ENCODE measurements around the gene RGS1.

Gene RGS1

DNA sequence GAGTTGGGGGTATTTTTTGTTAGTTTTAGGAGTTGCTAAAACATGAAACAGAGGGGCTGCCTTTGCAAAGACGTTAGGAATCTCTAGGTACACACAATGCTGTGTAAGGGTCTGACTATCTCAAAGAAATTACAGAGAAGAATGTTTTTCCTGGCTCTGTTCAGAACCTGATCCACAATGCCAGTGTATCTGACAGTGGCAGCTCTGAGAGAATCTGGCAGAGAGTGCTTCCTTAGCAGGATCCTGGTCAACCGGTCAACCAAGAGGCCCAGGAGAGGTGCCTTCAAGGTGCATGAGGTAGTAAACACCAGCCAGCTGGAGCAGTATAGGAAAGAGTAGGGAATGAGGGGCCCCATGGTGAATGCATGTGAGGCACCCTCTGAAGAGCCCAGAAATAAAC lies 40.9 kb upstream of the RGS1 start (continued):
- no peak for TF ChIP-seq SP2 (tag by site-specific recombination; IDR thresholded peaks at IDR 0.05)

- TF ChIP-seq, protein P1, sequence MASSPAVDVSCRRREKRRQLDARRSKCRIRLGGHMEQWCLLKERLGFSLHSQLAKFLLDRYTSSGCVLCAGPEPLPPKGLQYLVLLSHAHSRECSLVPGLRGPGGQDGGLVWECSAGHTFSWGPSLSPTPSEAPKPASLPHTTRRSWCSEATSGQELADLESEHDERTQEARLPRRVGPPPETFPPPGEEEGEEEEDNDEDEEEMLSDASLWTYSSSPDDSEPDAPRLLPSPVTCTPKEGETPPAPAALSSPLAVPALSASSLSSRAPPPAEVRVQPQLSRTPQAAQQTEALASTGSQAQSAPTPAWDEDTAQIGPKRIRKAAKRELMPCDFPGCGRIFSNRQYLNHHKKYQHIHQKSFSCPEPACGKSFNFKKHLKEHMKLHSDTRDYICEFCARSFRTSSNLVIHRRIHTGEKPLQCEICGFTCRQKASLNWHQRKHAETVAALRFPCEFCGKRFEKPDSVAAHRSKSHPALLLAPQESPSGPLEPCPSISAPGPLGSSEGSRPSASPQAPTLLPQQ (tag by site-specific recombination; IDR thresholded peaks at IDR 0.05): no peak
- TF ChIP-seq PRDM4 (tag by site-specific recombination; IDR thresholded peaks at IDR 0.05) (no peak), ZNF704 (tag by site-specific recombination; IDR thresholded peaks at IDR 0.05) (no peak), TRIM28 (IDR thresholded peaks at IDR 0.05; ENCODE audit: borderline replicate concordance, low read length) (no peak)
Observed at GRCh38 chr1:192535916-192536664, 39.5 kb upstream of the RGS1 start.

DNA sequence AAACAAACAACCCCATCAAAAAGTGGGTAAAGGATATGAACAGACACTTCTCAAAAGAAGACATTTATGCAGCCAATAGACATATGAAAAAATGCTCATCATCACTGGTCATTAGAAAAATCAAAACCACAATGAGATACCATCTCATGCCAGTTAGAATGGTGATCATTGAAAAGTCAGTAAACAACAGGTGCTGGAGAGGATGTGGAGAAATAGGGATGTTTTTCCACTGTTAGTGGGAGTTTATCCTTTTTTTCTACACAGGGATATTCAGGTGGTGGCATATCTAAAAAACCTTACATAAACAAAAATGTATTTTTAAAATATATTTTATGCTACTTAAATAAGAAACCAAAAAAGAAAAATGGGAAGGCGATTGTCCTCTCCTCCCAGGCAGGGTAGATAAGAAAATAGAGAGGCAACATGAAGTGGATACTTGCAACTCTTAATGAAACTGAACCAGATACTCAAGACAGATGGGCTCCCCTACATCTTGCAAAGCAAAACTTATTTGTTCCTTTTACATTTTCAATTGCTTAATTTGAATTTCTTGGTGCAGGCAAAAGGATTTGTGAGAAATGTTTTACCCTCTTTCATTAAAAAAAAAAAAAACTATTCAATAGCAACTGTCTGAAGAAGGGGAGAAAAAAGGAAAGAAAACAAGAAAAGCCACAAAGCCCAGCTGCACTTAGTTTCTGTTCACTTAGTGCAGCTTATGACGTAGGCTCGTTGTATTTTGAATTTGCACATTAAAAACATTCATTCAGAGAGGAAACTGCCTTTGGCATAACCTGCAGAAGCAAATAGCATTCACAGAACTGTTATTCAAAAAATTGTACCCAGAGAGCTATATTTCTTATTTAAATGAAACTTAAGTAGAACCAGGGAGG lies 36.9 kb upstream of the RGS1 start:
- POLR2A ChIA-PET: no interaction called here
- Histone ChIP-seq H3K4me3 (ENCODE audit: low read depth, low read length) (no peak overlapping the region), H3K36me3 (ENCODE audit: control insufficient read depth in 2 of 2, insufficient read depth in 1 of 2, low read length in 2 of 2) (no peaks in the 10 kb centered on the region), H3K9me3 (ENCODE audit: control insufficient read depth, insufficient read depth, low read depth, low read length) (no peaks in the 10 kb centered on the region), H3K4me1 (ENCODE audit: control insufficient read depth, insufficient read depth, low read length) (peaks cover 4% of the 10 kb centered on the region), H3K27ac (ENCODE audit: extremely low read depth, low read depth, low read length) (no peak overlapping the region)
- TF ChIP-seq ZNF404 (tag by site-specific recombination; IDR thresholded peaks at IDR 0.05): no peak
- TF ChIP-seq ZNF585B (tag by site-specific recombination; IDR thresholded peaks at IDR 0.05): no peak
- no peak for TF ChIP-seq ZSCAN18 (tag by site-specific recombination; IDR thresholded peaks at IDR 0.05)
- TF ChIP-seq ZFP3 (tag by site-specific recombination; IDR thresholded peaks at IDR 0.05; ENCODE audit: low read depth): no peak
- no peak for TF ChIP-seq ZNF24 (tag by site-specific recombination; IDR thresholded peaks at IDR 0.05)
- TF ChIP-seq, protein P2, sequence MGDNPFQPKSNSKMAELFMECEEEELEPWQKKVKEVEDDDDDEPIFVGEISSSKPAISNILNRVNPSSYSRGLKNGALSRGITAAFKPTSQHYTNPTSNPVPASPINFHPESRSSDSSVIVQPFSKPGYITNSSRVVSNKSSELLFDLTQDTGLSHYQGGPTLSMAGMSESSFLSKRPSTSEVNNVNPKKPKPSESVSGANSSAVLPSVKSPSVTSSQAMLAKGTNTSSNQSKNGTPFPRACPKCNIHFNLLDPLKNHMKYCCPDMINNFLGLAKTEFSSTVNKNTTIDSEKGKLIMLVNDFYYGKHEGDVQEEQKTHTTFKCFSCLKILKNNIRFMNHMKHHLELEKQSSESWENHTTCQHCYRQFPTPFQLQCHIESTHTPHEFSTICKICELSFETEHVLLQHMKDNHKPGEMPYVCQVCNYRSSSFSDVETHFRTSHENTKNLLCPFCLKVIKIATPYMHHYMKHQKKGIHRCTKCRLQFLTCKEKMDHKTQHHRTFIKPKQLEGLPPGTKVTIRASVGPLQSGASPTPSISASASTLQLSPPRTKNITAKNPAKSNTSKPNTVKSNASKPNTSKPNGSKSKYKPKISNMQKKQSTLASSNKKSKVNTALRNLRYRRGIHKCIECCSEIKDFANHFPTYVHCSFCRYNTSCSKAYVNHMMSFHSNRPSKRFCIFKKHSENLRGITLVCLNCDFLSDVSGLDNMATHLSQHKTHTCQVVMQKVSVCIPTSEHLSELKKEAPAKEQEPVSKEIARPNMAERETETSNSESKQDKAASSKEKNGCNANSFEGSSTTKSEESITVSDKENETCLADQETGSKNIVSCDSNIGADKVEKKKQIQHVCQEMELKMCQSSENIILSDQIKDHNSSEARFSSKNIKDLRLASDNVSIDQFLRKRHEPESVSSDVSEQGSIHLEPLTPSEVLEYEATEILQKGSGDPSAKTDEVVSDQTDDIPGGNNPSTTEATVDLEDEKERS (tag by site-specific recombination; IDR thresholded peaks at IDR 0.05): no peak
- no peak for TF ChIP-seq ZNF837 (tag by site-specific recombination; IDR thresholded peaks at IDR 0.05)
- TF ChIP-seq ZNF513 (tag by site-specific recombination; IDR thresholded peaks at IDR 0.05): no peak
- no peak for TF ChIP-seq FEZF1 (tag by site-specific recombination; IDR thresholded peaks at IDR 0.05)
- TF ChIP-seq ZNF138 (tag by site-specific recombination; IDR thresholded peaks at IDR 0.05; ENCODE audit: borderline replicate concordance): no peak
- no peak for TF ChIP-seq WT1 (tag by site-specific recombination; IDR thresholded peaks at IDR 0.05)
- TF ChIP-seq, protein P3, sequence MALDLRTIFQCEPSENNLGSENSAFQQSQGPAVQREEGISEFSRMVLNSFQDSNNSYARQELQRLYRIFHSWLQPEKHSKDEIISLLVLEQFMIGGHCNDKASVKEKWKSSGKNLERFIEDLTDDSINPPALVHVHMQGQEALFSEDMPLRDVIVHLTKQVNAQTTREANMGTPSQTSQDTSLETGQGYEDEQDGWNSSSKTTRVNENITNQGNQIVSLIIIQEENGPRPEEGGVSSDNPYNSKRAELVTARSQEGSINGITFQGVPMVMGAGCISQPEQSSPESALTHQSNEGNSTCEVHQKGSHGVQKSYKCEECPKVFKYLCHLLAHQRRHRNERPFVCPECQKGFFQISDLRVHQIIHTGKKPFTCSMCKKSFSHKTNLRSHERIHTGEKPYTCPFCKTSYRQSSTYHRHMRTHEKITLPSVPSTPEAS (tag by site-specific recombination; IDR thresholded peaks at IDR 0.05): no peak
- TF ChIP-seq HOXC10 (CRISPR knock-in tag; IDR thresholded peaks at IDR 0.05): no peak
- CTCF ChIA-PET: no interaction called here

More at GRCh38 chr1:192535916-192536664, 39.5 kb upstream of the RGS1 start:
- Histone ChIP-seq H3K4me3 (ENCODE audit: low read depth, low read length) (no peak overlapping the region), H3K9me3 (ENCODE audit: control insufficient read depth, insufficient read depth, low read depth, low read length) (no peaks in the 10 kb centered on the region), H3K36me3 (ENCODE audit: control insufficient read depth in 2 of 2, insufficient read depth in 1 of 2, low read length in 2 of 2) (no peaks in the 10 kb centered on the region), H3K27ac (ENCODE audit: extremely low read depth, low read depth, low read length) (no peak overlapping the region), H3K4me1 (ENCODE audit: control insufficient read depth, insufficient read depth, low read length) (peaks cover 4% of the 10 kb centered on the region)
- CTCF ChIA-PET: no interaction called here
- POLR2A ChIA-PET: no interaction called here

Data from HEK293 (cell line).